Naive thymus-derived CD4-positive, alpha-beta T cell (primary cell): ENCODE measurements around the gene EID2B. TPM values are rescaled to one million over a fixed set of nuclear protein-coding genes. Genes with fewer than 3 reads are reported as not detected.

Source experiments
- ATAC-seq: fragments of 150-1000 bp; cut with Tn5 transposase; 2 replicates; pipeline ENCODE4 v1.10.0; 2021; ENCODE audit warnings: mild to moderate bottlenecking, moderate library complexity
- CTCF ChIA-PET: fragments of 350-600 bp; sonication (Branson Sonifier 250); formaldehyde crosslinking; loops from one replicate; lab custom pipeline; 2021; ENCODE audit warnings: antibody characterized with exemption; lab: Charles Lee
- POLR2A ChIA-PET: fragments of 350-600 bp; sonication (Branson Sonifier 250); formaldehyde crosslinking; loops from one replicate; lab custom pipeline; 2021; ENCODE audit warnings: antibody characterized with exemption, inconsistent platforms; lab: Charles Lee
- DNase-seq, 9 donors: peaks; one replicate each; pipeline versions ENCODE4 v3.0.0 to v3.0.0-alpha.2; 2020 to 2022; ENCODE audit warnings: mixed read lengths in 1 of 9
- H3K27ac ChIP-seq: one replicate; pipeline ENCODE4 v1.7.0; 2013; ENCODE audit warnings: mild to moderate bottlenecking, low read depth, low read length, moderate library complexity
- H3K27me3 ChIP-seq, 2 donors: one replicate each; pipeline ENCODE4 v1.7.0; 2013; ENCODE audit warnings: low read length in 2 of 2, mild to moderate bottlenecking in 2 of 2, moderate library complexity in 2 of 2; ENCODE audit not compliant: control insufficient read depth in 2 of 2, insufficient read depth in 2 of 2
- H3K36me3 ChIP-seq, 3 experiments: 1 replicate in 2 of 3; 2 replicates in 1 of 3; pipeline ENCODE4 v1.7.0; 2013; ENCODE audit warnings: low read length in 3 of 3, mild to moderate bottlenecking in 3 of 3, moderate library complexity in 1 of 3; ENCODE audit not compliant: insufficient read depth in 3 of 3, control insufficient read depth in 2 of 3
- H3K4me1 ChIP-seq, 2 donors: one replicate each; pipeline ENCODE4 v1.7.0; 2013; ENCODE audit warnings: low read length in 2 of 2, mild to moderate bottlenecking in 2 of 2, moderate library complexity in 1 of 2; ENCODE audit not compliant: control insufficient read depth in 2 of 2, insufficient read depth in 2 of 2
- H3K4me3 ChIP-seq: 2 replicates; pipeline ENCODE4 v1.7.0; 2013; ENCODE audit warnings: mild to moderate bottlenecking, low read length
- H3K9me3 ChIP-seq, 3 experiments: 1 replicate in 2 of 3; 2 replicates in 1 of 3; pipeline ENCODE4 v1.7.0; 2013; ENCODE audit warnings: low read length in 3 of 3; ENCODE audit not compliant: control insufficient read depth in 2 of 3
- H3K27ac Mint-ChIP-seq, 9 donors: one replicate each; pipeline ENCODE4 v1.8.0; 2020 to 2022; ENCODE audit warnings: mixed read lengths in 9 of 9, mild to moderate bottlenecking in 8 of 9, moderate library complexity in 5 of 9, inconsistent platforms in 2 of 9
- H3K27me3 Mint-ChIP-seq, 5 donors: one replicate each; pipeline ENCODE4 v1.8.0; 2021 to 2022; ENCODE audit warnings: mixed read lengths in 5 of 5, mild to moderate bottlenecking in 1 of 5
- H3K36me3 Mint-ChIP-seq, 5 donors: one replicate each; pipeline ENCODE4 v1.8.0; 2020 to 2022; ENCODE audit warnings: mixed read lengths in 5 of 5, mild to moderate bottlenecking in 3 of 5, inconsistent platforms in 1 of 5
- H3K4me1 Mint-ChIP-seq, 7 donors: one replicate each; pipeline ENCODE4 v1.8.0; 2020 to 2022; ENCODE audit warnings: mixed read lengths in 7 of 7, mild to moderate bottlenecking in 3 of 7, inconsistent platforms in 1 of 7
- H3K4me3 Mint-ChIP-seq, 10 donors: one replicate each; pipeline ENCODE4 v1.8.0; 2020 to 2022; ENCODE audit warnings: mild to moderate bottlenecking in 10 of 10, mixed read lengths in 10 of 10, moderate library complexity in 6 of 10, inconsistent platforms in 2 of 10
- H3K9me3 Mint-ChIP-seq, 11 donors: one replicate each; pipeline ENCODE4 v1.8.0; 2020 to 2022; ENCODE audit warnings: mixed read lengths in 11 of 11, mild to moderate bottlenecking in 4 of 11, inconsistent platforms in 1 of 11, moderate library complexity in 1 of 11
- intact Hi-C, 2 donors: fragments of 100-400 bp; cut with micrococcal nuclease; formaldehyde crosslinking; loops; one replicate each; pipeline ENCODE4 v1.15.1; 2023
- polyA plus RNA-seq, 2 donors: library from polyadenylated mRNA; unstranded; fragments of 300-500 nt; fragmentation: Illumina TruSeq; gene quantifications; one replicate each; pipeline ENCODE4 v1.2.3, GENCODE V29; 2021
- total RNA-seq, 6 experiments: library from RNA in 5 of 6; stranded (reverse) in 5 of 6; gene quantifications; 1 replicate in 5 of 6; 2 replicates in 1 of 6; pipeline ENCODE4 v1.2.3 and lab custom pipeline; 2021 to 2026

EID2B gene
- total and polyA plus RNA-seq, 7 experiments from 2014 or later = 4.4 to 8.5 (median 6.3) TPM

- Mint-ChIP-seq H3K27ac (no peak overlapping the region), H3K4me1 (peaks cover 5 to 9% (median 6%) of the 10 kb centered on the region in 7 donors), H3K9me3 (no peaks in the 10 kb centered on the region), H3K36me3 (peaks cover 0 to 5% (median 4%) of the 10 kb centered on the region in 5 donors), H3K4me3 (no peak overlapping the region), H3K27me3 (no peaks in the 10 kb centered on the region)
- Histone ChIP-seq H3K27me3 (no peaks in the 10 kb centered on the region), H3K36me3 (no peaks in the 10 kb centered on the region), H3K4me1 (no peaks in the 10 kb centered on the region), H3K9me3 (no peaks in the 10 kb centered on the region), H3K27ac (no peak overlapping the region), H3K4me3 (no peak overlapping the region)
- ChIA-PET POLR2A (interaction anchor here (0.6 kb wide), 2 partner anchors 11 to 130 kb away, joined by 3 to 5 read pairs; no protein-coding TSS in a partner anchor), CTCF (interaction anchor here (0.7 kb wide), 1 partner anchor 85 kb away, joined by 3 read pairs; no protein-coding TSS in a partner anchor)
- no peak for DNase-seq
- no peak for ATAC-seq
- intact Hi-C loops = no loop called here
These were observed 7.4 kb downstream of the EID2B start for GRCh38 chr19:39525205-39525604.

- H3K9me3 Mint-ChIP-seq = no peaks in the 10 kb centered on the region
- ATAC-seq = peak; percentile 70
These were observed 8.2 kb downstream of the EID2B start for GRCh38 chr19:39524495-39524894.

GRCh38 chr19:39520541-39521484 is 11.8 kb downstream of the EID2B start:
- intact Hi-C loops = no loop called here
- no peaks in the 10 kb centered on the region for H3K4me1 ChIP-seq
- H3K27ac ChIP-seq = no peak overlapping the region
- peaks cover 4 to 10% (median 7%) of the 10 kb centered on the region in 7 donors for H3K4me1 Mint-ChIP-seq
- peaks cover 0 to 3% (median 0%) of the 10 kb centered on the region in 11 donors for H3K9me3 Mint-ChIP-seq
- ATAC-seq (no peak), DNase-seq (no peak)
- H3K4me3 ChIP-seq = no peak overlapping the region
- peaks cover 0 to 4% (median 0%) of the 10 kb centered on the region in 5 donors for H3K36me3 Mint-ChIP-seq
- no peaks in the 10 kb centered on the region for H3K9me3 ChIP-seq
- no peak overlapping the region for H3K4me3 Mint-ChIP-seq
- peaks cover 14 to 29% (median 15%) of the 10 kb centered on the region in 5 donors for H3K27me3 Mint-ChIP-seq
- no peaks in the 10 kb centered on the region for H3K36me3 ChIP-seq
- no peaks in the 10 kb centered on the region for H3K27me3 ChIP-seq
- POLR2A ChIA-PET = interaction anchor here (0.6 kb wide), 1 partner anchor 10 kb away, joined by 8 read pairs; no protein-coding TSS in a partner anchor
- CTCF ChIA-PET = interaction anchor here (0.6 kb wide), 1 partner anchor 224 kb away, joined by 3 read pairs; no protein-coding TSS in a partner anchor
- H3K27ac Mint-ChIP-seq = no peak overlapping the region

More at GRCh38 chr19:39524495-39524894, 8.2 kb downstream of the EID2B start:
- intact Hi-C loops = no loop called here
- H3K36me3 ChIP-seq = no peaks in the 10 kb centered on the region
- H3K36me3 Mint-ChIP-seq = peaks cover 0 to 5% (median 4%) of the 10 kb centered on the region in 5 donors
- CTCF ChIA-PET = no interaction called here
- POLR2A ChIA-PET = interaction anchor here (0.6 kb wide), 1 partner anchor 11 kb away, joined by 5 read pairs; no protein-coding TSS in a partner anchor
- H3K4me1 Mint-ChIP-seq = peaks cover 5 to 7% (median 6%) of the 10 kb centered on the region in 7 donors
- no peaks in the 10 kb centered on the region for H3K27me3 ChIP-seq
- DNase-seq = no peak
- no peaks in the 10 kb centered on the region for H3K27me3 Mint-ChIP-seq
- H3K9me3 ChIP-seq = no peaks in the 10 kb centered on the region
- H3K4me1 ChIP-seq = no peaks in the 10 kb centered on the region
- no peak overlapping the region for H3K27ac ChIP-seq
- no peak overlapping the region for H3K4me3 Mint-ChIP-seq
- H3K27ac Mint-ChIP-seq = no peak overlapping the region
- H3K4me3 ChIP-seq = no peak overlapping the region

- Mint-ChIP-seq H3K9me3 (peaks cover 0 to 3% (median 0%) of the 10 kb centered on the region in 11 donors), H3K4me3 (peak overlapping the region in 1 of 10 donors; percentile 1), H3K4me1 (peaks cover 8 to 16% (median 14%) of the 10 kb centered on the region in 7 donors), H3K27me3 (peaks cover 21 to 46% (median 27%) of the 10 kb centered on the region in 5 donors), H3K27ac (no peak overlapping the region), H3K36me3 (peaks cover 0 to 4% (median 0%) of the 10 kb centered on the region in 5 donors)
- POLR2A ChIA-PET = no interaction called here
- Histone ChIP-seq H3K4me3 (no peak overlapping the region), H3K27me3 (peaks cover 3 to 13% of the 10 kb centered on the region in 2 donors), H3K9me3 (no peaks in the 10 kb centered on the region), H3K4me1 (peaks cover 0 to 11% of the 10 kb centered on the region in 2 donors), H3K36me3 (no peaks in the 10 kb centered on the region), H3K27ac (no peak overlapping the region)
- ATAC-seq = no peak
- CTCF ChIA-PET = interaction anchor here (0.6 to 1.2 kb wide), 3 partner anchors 14 to 443 kb away, joined by 3 read pairs; partner anchors contain the start of gene EID2B
- no peak for DNase-seq
- intact Hi-C loops = no loop called here
These were observed 13.7 kb downstream of the EID2B start for GRCh38 chr19:39518975-39519374.

GRCh38 chr19:39518458-39518857 is 14.2 kb downstream of the EID2B start:
- DNase-seq (no peak), ATAC-seq (no peak)
- Histone ChIP-seq H3K9me3 (no peaks in the 10 kb centered on the region), H3K4me3 (no peak overlapping the region), H3K27me3 (peaks cover 3 to 18% of the 10 kb centered on the region in 2 donors), H3K36me3 (no peaks in the 10 kb centered on the region), H3K4me1 (peaks cover 0 to 11% of the 10 kb centered on the region in 2 donors), H3K27ac (no peak overlapping the region)
- ChIA-PET POLR2A (no interaction called here), CTCF (interaction anchor here (0.6 to 1.0 kb wide), 2 partner anchors 15 to 444 kb away, joined by 3 read pairs; no protein-coding TSS in a partner anchor)
- Mint-ChIP-seq H3K36me3 (peaks cover 0 to 4% (median 0%) of the 10 kb centered on the region in 5 donors), H3K27me3 (peaks cover 21 to 51% (median 32%) of the 10 kb centered on the region in 5 donors), H3K9me3 (peaks cover 0 to 3% (median 0%) of the 10 kb centered on the region in 11 donors), H3K27ac (no peak overlapping the region), H3K4me3 (no peak overlapping the region), H3K4me1 (peaks cover 8 to 16% (median 14%) of the 10 kb centered on the region in 7 donors)
- intact Hi-C loops = no loop called here

- ATAC-seq (no peak), DNase-seq (no peak)
- Histone ChIP-seq H3K9me3 (no peaks in the 10 kb centered on the region), H3K27me3 (peaks cover 3 to 18% of the 10 kb centered on the region in 2 donors), H3K36me3 (no peaks in the 10 kb centered on the region), H3K4me1 (peaks cover 0 to 11% of the 10 kb centered on the region in 2 donors), H3K27ac (no peak overlapping the region), H3K4me3 (no peak overlapping the region)
- peaks cover 27 to 59% (median 36%) of the 10 kb centered on the region in 5 donors for H3K27me3 Mint-ChIP-seq
- intact Hi-C loops = no loop called here
- peaks cover 8 to 16% (median 14%) of the 10 kb centered on the region in 7 donors for H3K4me1 Mint-ChIP-seq
- H3K27ac Mint-ChIP-seq = peak overlapping the region in 2 of 9 donors; percentile 28 to 52
- POLR2A ChIA-PET = no interaction called here
- H3K36me3 Mint-ChIP-seq = peaks cover 0 to 4% (median 0%) of the 10 kb centered on the region in 5 donors
- H3K9me3 Mint-ChIP-seq = peaks cover 0 to 3% (median 0%) of the 10 kb centered on the region in 11 donors
- peak overlapping the region in 3 of 10 donors; percentile 15 to 43 (median 22) for H3K4me3 Mint-ChIP-seq
- CTCF ChIA-PET = no interaction called here
These were observed 15.2 kb downstream of the EID2B start for GRCh38 chr19:39517432-39517831.
